Smooth muscle cell (in vitro differentiated cells): ENCODE measurements around the gene PCTP. TPM values are rescaled to one million over a fixed set of nuclear protein-coding genes. Genes with fewer than 3 reads are reported as not detected.

ENCODE experiments used
- DNase-seq: peaks from one replicate; lab custom pipeline; 2025; ENCODE audit not compliant: unreplicated experiment; lab: John Stamatoyannopoulos, UW
- H2AFZ ChIP-seq: fragments of 200-600 bp; sonication (generic); 2 replicates; pipeline ENCODE4 v1.6.0; 2016; ENCODE audit warnings: antibody characterized with exemption, low read depth, mild to moderate bottlenecking
- H3F3A ChIP-seq: fragments of 200-600 bp; sonication (generic); 2 replicates; pipeline ENCODE4 v1.6.0; 2017; ENCODE audit warnings: antibody characterized with exemption, low read depth
- H3K27ac ChIP-seq: fragments of 200-600 bp; sonication (generic); 2 replicates; pipeline ENCODE4 v1.5.1; 2016; ENCODE audit warnings: low read depth, mild to moderate bottlenecking
- H3K27me3 ChIP-seq: fragments of 200-600 bp; sonication (generic); 2 replicates; pipeline ENCODE4 v1.6.1; 2016; ENCODE audit warnings: low read depth, mild to moderate bottlenecking
- H3K36me3 ChIP-seq: fragments of 200-600 bp; sonication (generic); 2 replicates; pipeline ENCODE4 v1.5.1; 2016; ENCODE audit warnings: low read depth
- H3K4me1 ChIP-seq: fragments of 200-600 bp; sonication (generic); 2 replicates; pipeline ENCODE4 v1.5.1; 2016; ENCODE audit warnings: low read depth
- H3K4me2 ChIP-seq: fragments of 200-600 bp; sonication (generic); 2 replicates; pipeline ENCODE4 v1.6.0; 2016; ENCODE audit warnings: mild to moderate bottlenecking
- H3K4me3 ChIP-seq: fragments of 200-600 bp; sonication (generic); 2 replicates; pipeline ENCODE4 v1.5.1; 2016; ENCODE audit warnings: mild to moderate bottlenecking
- H3K79me2 ChIP-seq: fragments of 200-600 bp; sonication (generic); 2 replicates; pipeline ENCODE4 v1.6.0; 2016; ENCODE audit warnings: low read depth, mild to moderate bottlenecking
- H3K9ac ChIP-seq: fragments of 200-600 bp; sonication (generic); 2 replicates; pipeline ENCODE4 v1.6.0; 2016; ENCODE audit warnings: low read depth
- H3K9me3 ChIP-seq: fragments of 200-600 bp; sonication (generic); replicated peaks from 2 replicates; pipeline ENCODE4 v1.5.1; 2016; ENCODE audit warnings: low read depth
- H4K20me1 ChIP-seq: fragments of 200-600 bp; sonication (generic); 2 replicates; pipeline ENCODE4 v1.6.0; 2016; ENCODE audit warnings: low read depth
- CTCF ChIP-seq: fragments of 200-600 bp; sonication (generic); IDR thresholded peaks from 2 replicates; pipeline ENCODE4 v1.5.1; 2017; ENCODE audit warnings: borderline replicate concordance, mild to moderate bottlenecking, antibody characterized with exemption; ENCODE audit not compliant: insufficient read depth, poor library complexity, severe bottlenecking
- WGBS: methylation state at CpG from one replicate; pipeline ENCODE4 v1.1.7; 2016; ENCODE audit warnings: low lambda C conversion rate; 5-methylcytosine and 5-hydroxymethylcytosine counted together
- polyA plus RNA-seq: library from polyadenylated mRNA; unstranded; fragments of >200 nt; fragmentation: Nextera tagmentation; extraction: Ambion mirVana; gene quantifications from 2 replicates; pipeline ENCODE4 v1.2.1, GENCODE V29; 2016
- total RNA-seq: library from RNA; depleted of rRNA; stranded (reverse); fragments of >200 nt; gene quantifications from 2 replicates; pipeline ENCODE4 v1.2.3, GENCODE V29; 2014

PCTP gene
- total and polyA plus RNA-seq, 2 experiments from 2014 or later, result 14.4 to 15.1 TPM

GRCh38 chr17:55728833-55729232, 22.0 kb upstream of the PCTP start:
- Histone ChIP-seq H2AFZ (peak overlapping the region; percentile 14), H4K20me1 (no peaks in the 10 kb centered on the region), H3K4me2 (peak overlapping the region; percentile 67), H3K4me1 (peaks cover 44% of the 10 kb centered on the region), H3K27ac (peak overlapping the region; percentile 5), H3K27me3 (no peaks in the 10 kb centered on the region), H3K9me3 (no peaks in the 10 kb centered on the region), H3K79me2 (no peaks in the 10 kb centered on the region), H3F3A (peaks cover 59% of the 10 kb centered on the region), H3K36me3 (no peaks in the 10 kb centered on the region), H3K9ac (no peak overlapping the region), H3K4me3 (no peak overlapping the region)
- 19% methylated on average over 5 of the region's 5 CpGs for WGBS
- TF ChIP-seq CTCF, result no peak
- DNase-seq, result no peak

- Histone ChIP-seq H3K4me1 (peaks cover 48% of the 10 kb centered on the region), H3K9ac (no peak overlapping the region), H3K36me3 (no peaks in the 10 kb centered on the region), H3K79me2 (no peaks in the 10 kb centered on the region), H3F3A (peaks cover 52% of the 10 kb centered on the region), H3K9me3 (no peaks in the 10 kb centered on the region), H4K20me1 (no peaks in the 10 kb centered on the region), H3K4me2 (peak overlapping the region; percentile 67), H3K27ac (no peak overlapping the region), H3K27me3 (no peaks in the 10 kb centered on the region), H2AFZ (no peak overlapping the region), H3K4me3 (no peak overlapping the region)
- 89% methylated on average over 1 of the region's 1 CpG for WGBS
- no peak for TF ChIP-seq CTCF
- DNase-seq, result no peak
These were observed 21.4 kb upstream of the PCTP start for GRCh38 chr17:55729484-55729883.

GRCh38 chr17:55730380-55730779, 20.5 kb upstream of the PCTP start:
- no peaks in the 10 kb centered on the region for H4K20me1 ChIP-seq
- TF ChIP-seq CTCF, result no peak
- no peak for DNase-seq
- H3K36me3 ChIP-seq, result no peaks in the 10 kb centered on the region
- H2AFZ ChIP-seq, result no peak overlapping the region
- no peaks in the 10 kb centered on the region for H3K27me3 ChIP-seq
- peaks cover 52% of the 10 kb centered on the region for H3F3A ChIP-seq
- no peak overlapping the region for H3K4me3 ChIP-seq
- H3K4me2 ChIP-seq, result peak overlapping the region; percentile 83
- 23% methylated on average over 1 of the region's 1 CpG for WGBS
- peak overlapping the region; percentile 18 for H3K9ac ChIP-seq
- peaks cover 53% of the 10 kb centered on the region for H3K4me1 ChIP-seq
- no peaks in the 10 kb centered on the region for H3K79me2 ChIP-seq
- H3K27ac ChIP-seq, result peak overlapping the region; percentile 64
- no peaks in the 10 kb centered on the region for H3K9me3 ChIP-seq

GRCh38 chr17:55730808-55731207, 20.0 kb upstream of the PCTP start:
- TF ChIP-seq CTCF, result no peak
- H3K79me2 ChIP-seq, result no peaks in the 10 kb centered on the region
- peaks cover 53% of the 10 kb centered on the region for H3K4me1 ChIP-seq
- no peaks in the 10 kb centered on the region for H3K9me3 ChIP-seq
- H3K36me3 ChIP-seq, result no peaks in the 10 kb centered on the region
- peaks cover 52% of the 10 kb centered on the region for H3F3A ChIP-seq
- H3K4me3 ChIP-seq, result no peak overlapping the region
- H4K20me1 ChIP-seq, result no peaks in the 10 kb centered on the region
- H3K4me2 ChIP-seq, result peak overlapping the region; percentile 83
- H3K9ac ChIP-seq, result peak overlapping the region; percentile 18
- 30% methylated on average over 3 of the region's 3 CpGs for WGBS
- H2AFZ ChIP-seq, result no peak overlapping the region
- peak overlapping the region; percentile 64 for H3K27ac ChIP-seq
- no peaks in the 10 kb centered on the region for H3K27me3 ChIP-seq
- DNase-seq, result no peak
